ENCODE measurements around the gene KSR1.

- TF ChIP-seq POLR2AphosphoS5 (IDR thresholded peaks at IDR 0.05) = no peak
- TF ChIP-seq POLR2A (IDR thresholded peaks at IDR 0.05) = no peak
- no peak for TF ChIP-seq CTCF (IDR thresholded peaks at IDR 0.05)
Observed at GRCh38 chr17:27553019-27553511, 96.8 kb downstream of the KSR1 start.
